Ishikawa (cell line): ENCODE data around the gene CLPTM1L.

ENCODE experiments used
- CEBPB ChIP-seq: IDR thresholded peaks from 2 replicates; pipeline ENCODE4 v1.6.1; 2012
- CREB1 ChIP-seq: IDR thresholded peaks from 2 replicates; pipeline ENCODE4 v1.6.1; 2012; ENCODE audit warnings: low read depth
- EGR1 ChIP-seq: IDR thresholded peaks from 2 replicates; pipeline ENCODE4 v1.6.1; 2012
- EP300 ChIP-seq: IDR thresholded peaks from 2 replicates; pipeline ENCODE4 v1.6.1; 2012; ENCODE audit warnings: borderline replicate concordance
- FOXM1 ChIP-seq: IDR thresholded peaks from 2 replicates; pipeline ENCODE4 v1.6.1; 2012; ENCODE audit warnings: low read depth, borderline replicate concordance
- NFIC ChIP-seq: IDR thresholded peaks from 2 replicates; pipeline ENCODE4 v1.6.1; 2012
- RAD21 ChIP-seq: IDR thresholded peaks from 2 replicates; pipeline ENCODE4 v1.6.1; 2012; ENCODE audit warnings: low read depth
- TAF1 ChIP-seq: IDR thresholded peaks from 2 replicates; pipeline ENCODE4 v1.6.1; 2012; ENCODE audit warnings: low read depth, mild to moderate bottlenecking
- TCF12 ChIP-seq: IDR thresholded peaks from 2 replicates; pipeline ENCODE4 v1.6.1; 2012; ENCODE audit warnings: low read depth
- TEAD4 ChIP-seq: IDR thresholded peaks from 2 replicates; pipeline ENCODE4 v1.6.1; 2012
- YY1 ChIP-seq: IDR thresholded peaks from 2 replicates; pipeline ENCODE4 v1.6.1; 2012; ENCODE audit warnings: low read depth
- ZBTB7A ChIP-seq: IDR thresholded peaks from 2 replicates; pipeline ENCODE4 v1.6.1; 2012; ENCODE audit warnings: low read depth
- TF ChIP-seq, protein P1 (sequence below): IDR thresholded peaks from 2 replicates; pipeline ENCODE4 v1.6.1; 2012
- TF ChIP-seq, protein P2 (sequence below): IDR thresholded peaks from 2 replicates; pipeline ENCODE4 v1.6.1; 2012; ENCODE audit warnings: low read depth, mild to moderate bottlenecking
- TF ChIP-seq, protein P3 (sequence below): IDR thresholded peaks from 2 replicates; pipeline ENCODE4 v1.6.1; 2012

CLPTM1L gene

DNA sequence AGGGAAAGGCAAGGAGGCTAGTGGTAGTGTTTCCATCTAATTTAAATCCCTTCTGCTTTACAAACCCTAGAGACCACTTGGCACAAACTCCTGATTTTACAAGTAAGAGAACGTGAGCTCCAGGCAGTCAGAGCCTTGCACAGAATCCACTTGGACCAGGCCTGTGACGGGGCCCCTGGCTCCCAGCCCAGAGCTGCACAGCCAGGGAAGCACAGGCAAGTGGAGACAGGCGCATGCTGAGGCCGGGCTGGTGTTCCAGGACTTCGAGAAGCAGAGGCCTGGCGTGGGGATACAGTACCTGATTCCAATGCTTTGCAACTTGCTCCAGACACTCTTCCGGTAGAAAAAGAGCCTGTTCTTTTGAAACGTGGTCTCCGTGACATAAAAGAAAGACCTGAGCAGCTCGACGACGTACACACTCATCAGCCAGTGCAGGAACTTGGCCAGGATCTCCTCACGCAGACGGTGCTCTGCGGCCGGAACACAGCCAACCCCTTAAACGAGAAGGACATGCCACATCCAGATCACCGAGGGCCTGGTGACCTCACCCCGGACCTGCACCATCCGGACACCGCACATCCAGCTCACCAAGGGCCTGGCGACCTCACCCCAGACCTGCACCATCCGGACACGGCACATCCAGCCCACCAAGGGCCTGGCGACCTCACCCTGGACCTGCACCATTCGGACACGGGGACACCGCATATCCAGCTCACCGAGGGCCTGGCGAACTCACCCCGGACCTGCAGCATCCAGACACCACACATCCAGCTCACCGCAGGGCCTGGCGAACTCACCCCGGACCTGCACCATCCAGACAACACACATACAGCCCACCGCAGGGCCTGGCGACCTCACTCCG, 62.5 kb downstream of the CLPTM1L start:
- TF ChIP-seq TCF12 = no peak
- TF ChIP-seq FOXM1 = no peak
- no peak for TF ChIP-seq EGR1
- no peak for TF ChIP-seq RAD21
- TF ChIP-seq YY1 = no peak
- no peak for TF ChIP-seq NFIC
- TF ChIP-seq CEBPB = no peak
- TF ChIP-seq, protein P1, sequence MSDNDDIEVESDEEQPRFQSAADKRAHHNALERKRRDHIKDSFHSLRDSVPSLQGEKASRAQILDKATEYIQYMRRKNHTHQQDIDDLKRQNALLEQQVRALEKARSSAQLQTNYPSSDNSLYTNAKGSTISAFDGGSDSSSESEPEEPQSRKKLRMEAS = no peak
- TF ChIP-seq, protein P2, sequence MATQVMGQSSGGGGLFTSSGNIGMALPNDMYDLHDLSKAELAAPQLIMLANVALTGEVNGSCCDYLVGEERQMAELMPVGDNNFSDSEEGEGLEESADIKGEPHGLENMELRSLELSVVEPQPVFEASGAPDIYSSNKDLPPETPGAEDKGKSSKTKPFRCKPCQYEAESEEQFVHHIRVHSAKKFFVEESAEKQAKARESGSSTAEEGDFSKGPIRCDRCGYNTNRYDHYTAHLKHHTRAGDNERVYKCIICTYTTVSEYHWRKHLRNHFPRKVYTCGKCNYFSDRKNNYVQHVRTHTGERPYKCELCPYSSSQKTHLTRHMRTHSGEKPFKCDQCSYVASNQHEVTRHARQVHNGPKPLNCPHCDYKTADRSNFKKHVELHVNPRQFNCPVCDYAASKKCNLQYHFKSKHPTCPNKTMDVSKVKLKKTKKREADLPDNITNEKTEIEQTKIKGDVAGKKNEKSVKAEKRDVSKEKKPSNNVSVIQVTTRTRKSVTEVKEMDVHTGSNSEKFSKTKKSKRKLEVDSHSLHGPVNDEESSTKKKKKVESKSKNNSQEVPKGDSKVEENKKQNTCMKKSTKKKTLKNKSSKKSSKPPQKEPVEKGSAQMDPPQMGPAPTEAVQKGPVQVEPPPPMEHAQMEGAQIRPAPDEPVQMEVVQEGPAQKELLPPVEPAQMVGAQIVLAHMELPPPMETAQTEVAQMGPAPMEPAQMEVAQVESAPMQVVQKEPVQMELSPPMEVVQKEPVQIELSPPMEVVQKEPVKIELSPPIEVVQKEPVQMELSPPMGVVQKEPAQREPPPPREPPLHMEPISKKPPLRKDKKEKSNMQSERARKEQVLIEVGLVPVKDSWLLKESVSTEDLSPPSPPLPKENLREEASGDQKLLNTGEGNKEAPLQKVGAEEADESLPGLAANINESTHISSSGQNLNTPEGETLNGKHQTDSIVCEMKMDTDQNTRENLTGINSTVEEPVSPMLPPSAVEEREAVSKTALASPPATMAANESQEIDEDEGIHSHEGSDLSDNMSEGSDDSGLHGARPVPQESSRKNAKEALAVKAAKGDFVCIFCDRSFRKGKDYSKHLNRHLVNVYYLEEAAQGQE = no peak
- TF ChIP-seq EP300 = no peak
- TF ChIP-seq CREB1 = no peak
- TF ChIP-seq, protein P3, sequence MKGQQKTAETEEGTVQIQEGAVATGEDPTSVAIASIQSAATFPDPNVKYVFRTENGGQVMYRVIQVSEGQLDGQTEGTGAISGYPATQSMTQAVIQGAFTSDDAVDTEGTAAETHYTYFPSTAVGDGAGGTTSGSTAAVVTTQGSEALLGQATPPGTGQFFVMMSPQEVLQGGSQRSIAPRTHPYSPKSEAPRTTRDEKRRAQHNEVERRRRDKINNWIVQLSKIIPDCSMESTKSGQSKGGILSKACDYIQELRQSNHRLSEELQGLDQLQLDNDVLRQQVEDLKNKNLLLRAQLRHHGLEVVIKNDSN = no peak
- no peak for TF ChIP-seq TAF1
- TF ChIP-seq TEAD4 = no peak
- TF ChIP-seq ZBTB7A = no peak

DNA sequence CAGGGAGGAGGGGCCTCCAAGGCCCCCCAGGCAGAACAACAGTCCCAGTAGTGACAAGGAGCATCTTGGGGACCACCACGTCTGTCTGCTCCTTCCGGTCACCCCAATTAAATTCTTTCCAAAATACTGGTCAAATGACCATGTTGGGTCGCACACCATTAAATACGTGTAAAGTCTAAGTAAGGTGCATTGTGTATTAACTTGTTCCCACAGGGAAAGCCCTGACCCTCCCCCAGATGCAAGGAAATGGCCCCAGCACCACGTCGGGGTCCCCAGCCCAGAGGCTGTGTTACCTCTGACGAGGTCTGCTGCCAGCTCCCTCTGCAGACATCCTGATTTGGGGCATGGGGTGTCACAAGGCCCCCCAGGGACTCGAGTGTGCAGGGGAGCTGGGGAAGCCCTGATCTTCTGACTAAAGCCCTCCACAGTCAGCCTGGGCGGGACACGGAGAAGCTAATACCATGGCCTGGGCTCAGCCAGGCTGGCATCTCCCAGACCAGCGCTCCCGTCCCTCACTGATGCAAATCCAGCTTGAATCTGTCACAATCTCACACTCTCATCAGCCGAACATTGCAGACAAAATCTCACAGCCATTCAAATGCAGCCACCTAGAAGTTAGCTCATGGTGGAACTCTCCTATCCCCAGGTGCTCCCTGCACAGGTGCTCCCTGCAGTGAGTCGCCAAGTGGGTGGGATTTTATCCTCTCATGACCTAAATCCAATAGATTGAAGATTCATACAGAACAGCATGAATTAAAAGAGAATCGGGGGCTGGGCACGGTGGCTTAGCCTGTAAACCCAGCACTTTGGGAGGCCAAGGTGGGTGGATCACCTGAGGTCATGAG, 63.6 kb downstream of the CLPTM1L start:
- no peak for TF ChIP-seq ZBTB7A
- no peak for TF ChIP-seq YY1
- no peak for TF ChIP-seq TAF1
- no peak for TF ChIP-seq CREB1

DNA sequence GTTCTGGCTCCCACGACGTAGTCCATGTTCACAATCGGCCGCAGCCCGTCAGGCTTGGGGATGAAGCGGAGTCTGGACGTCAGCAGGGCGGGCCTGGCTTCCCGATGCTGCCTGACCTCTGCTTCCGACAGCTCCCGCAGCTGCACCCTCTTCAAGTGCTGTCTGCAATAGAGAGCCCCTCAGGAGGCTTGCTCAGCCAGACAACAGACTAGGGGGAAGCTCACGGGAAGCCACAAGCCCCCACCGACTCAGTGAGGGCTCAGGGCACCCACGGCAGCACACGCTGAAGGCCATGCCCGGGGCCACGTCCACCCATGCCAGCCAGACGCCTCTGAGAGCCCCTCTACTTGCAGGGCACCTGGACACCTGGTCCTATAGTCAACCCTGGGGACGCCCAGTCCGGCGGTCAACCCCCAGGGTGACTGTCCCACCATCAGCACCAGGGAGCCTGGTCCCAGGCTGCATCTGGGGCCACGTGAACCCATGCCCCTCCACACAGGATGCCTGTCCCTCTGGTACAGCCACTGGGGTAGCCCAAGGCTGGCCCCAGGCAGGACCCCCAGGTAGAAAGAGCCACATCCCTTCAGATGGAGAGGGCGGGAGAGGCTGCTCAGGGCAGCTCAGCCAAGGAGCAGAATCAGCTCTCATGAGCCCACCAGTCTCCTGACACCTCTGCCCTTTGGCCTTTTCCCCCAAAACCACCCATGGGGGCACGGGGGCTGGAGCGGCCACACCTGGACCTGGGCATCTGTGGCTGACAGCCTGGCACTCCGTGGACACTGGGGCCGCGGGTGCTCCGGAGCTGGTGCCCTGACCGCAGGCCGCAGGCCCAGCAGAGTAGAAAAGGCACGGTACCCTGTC, 64.5 kb downstream of the CLPTM1L start:
- TF ChIP-seq CREB1 (no peak), ZBTB7A (no peak), NFIC (no peak), CEBPB (no peak)
- TF ChIP-seq, protein P1 = no peak

DNA sequence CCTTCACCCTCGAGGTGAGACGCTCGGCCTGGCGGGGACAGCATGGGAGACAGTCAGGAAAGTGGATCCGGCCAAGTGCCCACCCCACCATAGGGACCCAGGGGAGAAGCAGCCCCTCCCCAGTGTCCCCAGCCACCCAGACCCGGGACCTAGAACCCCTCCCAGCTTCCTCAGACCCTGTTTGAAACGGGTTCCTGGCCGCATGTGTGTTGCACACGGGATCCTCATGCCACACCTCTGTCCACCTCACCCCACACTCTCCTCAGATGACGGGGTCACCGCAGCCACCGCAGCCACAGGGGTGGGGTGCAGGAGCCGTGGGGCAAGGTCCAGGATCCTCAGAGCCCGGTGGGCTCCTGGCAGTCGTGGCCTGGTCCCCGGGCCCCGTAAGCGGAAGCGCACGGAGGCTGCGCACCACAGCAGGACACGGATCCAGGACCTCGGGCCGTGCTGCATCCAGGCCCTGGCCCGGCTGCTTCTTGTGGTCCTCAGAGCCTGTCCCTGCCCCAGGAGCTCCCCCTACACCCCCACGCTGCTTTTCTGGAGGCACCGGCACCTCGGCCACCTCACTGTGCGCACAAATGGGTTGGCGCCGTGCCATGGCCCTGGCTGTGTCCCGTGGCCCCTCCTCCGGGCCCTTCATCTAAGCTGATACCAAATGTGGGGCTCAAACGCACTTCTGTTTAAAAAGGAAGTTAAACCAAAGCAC, 65.3 kb downstream of the CLPTM1L start:
- TF ChIP-seq CREB1 = no peak
- no peak for TF ChIP-seq YY1
- no peak for TF ChIP-seq RAD21
- TF ChIP-seq, protein P1 = no peak
- no peak for TF ChIP-seq TCF12
- TF ChIP-seq NFIC = no peak
- no peak for TF ChIP-seq TEAD4
- TF ChIP-seq, protein P2 = no peak
- TF ChIP-seq ZBTB7A = no peak
- TF ChIP-seq TAF1 = no peak
- TF ChIP-seq, protein P3 = no peak
- TF ChIP-seq FOXM1 = no peak
- no peak for TF ChIP-seq CEBPB
- TF ChIP-seq EP300 = no peak
- no peak for TF ChIP-seq EGR1
